GM18951 (cell line): ENCODE results near the gene MED10.

Experiments used
- POLR2A ChIP-seq: IDR thresholded peaks from 4 replicates; pipeline ENCODE4 v1.6.1; 2011; ENCODE audit warnings: mild to moderate bottlenecking; ENCODE audit not compliant: insufficient read length, insufficient read depth; ENCODE audit errors: extremely low read depth
- in situ Hi-C: fragments of 300-500 bp; cut with MboI; formaldehyde crosslinking; loops from one replicate; pipeline ENCODE4 v1.12.0; 2022; ENCODE audit warnings: low sequenced_read_pairs, mixed read lengths, inconsistent platforms; ENCODE audit not compliant: unreplicated experiment

Gene MED10, protein sequence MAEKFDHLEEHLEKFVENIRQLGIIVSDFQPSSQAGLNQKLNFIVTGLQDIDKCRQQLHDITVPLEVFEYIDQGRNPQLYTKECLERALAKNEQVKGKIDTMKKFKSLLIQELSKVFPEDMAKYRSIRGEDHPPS

DNA sequence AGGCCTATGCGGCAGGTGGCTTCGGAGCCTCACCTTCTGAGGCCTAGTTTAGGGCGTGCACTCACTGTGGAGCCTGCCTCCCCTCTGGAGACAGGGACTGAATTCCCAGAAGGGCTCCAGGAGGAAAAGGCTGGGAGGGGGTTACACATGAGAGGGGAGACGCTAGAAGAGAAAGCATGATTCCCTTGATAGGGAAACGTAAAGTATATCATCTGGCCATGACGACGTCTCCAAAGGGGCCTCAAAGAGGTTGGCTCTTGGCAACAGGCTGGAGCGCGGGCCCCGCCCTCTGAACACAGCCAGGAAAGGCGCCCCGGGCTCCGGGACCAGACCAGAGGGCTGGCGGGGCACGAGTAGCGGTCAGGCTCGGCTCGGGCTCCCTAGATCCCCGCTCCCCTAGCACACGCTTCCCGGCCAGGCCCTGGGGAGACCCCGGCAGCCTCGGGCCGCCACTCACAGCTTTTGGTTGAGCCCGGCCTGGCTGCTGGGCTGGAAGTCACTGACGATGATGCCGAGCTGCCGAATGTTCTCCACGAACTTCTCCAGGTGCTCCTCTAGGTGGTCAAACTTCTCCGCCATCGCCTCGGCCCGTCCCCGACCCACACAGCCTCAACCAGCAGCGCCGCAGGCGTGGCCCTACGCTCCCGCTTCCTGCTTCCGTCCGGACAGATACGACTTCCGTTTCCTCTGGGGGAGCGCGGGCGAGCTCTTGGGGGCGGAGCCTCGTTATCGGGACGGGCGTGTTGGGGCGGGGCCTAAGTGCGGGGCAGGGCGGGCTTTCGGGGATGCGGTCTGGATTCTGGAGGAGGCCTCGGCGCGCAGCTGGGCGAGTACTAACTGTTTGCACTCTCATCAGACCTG is at the start of gene MED10:
MED10 (minus strand) TSS at position 643 of the 861 bp plus-strand sequence; CDS start at position 579, 64 bp downstream.
- in situ Hi-C loops: no loop called here
- peak; percentile 90 for TF ChIP-seq POLR2A

- in situ Hi-C loops: no loop called here
- TF ChIP-seq POLR2A: no peak
These were observed 49.3 kb upstream of the MED10 start for GRCh38 chr5:6427694-6428093.

DNA sequence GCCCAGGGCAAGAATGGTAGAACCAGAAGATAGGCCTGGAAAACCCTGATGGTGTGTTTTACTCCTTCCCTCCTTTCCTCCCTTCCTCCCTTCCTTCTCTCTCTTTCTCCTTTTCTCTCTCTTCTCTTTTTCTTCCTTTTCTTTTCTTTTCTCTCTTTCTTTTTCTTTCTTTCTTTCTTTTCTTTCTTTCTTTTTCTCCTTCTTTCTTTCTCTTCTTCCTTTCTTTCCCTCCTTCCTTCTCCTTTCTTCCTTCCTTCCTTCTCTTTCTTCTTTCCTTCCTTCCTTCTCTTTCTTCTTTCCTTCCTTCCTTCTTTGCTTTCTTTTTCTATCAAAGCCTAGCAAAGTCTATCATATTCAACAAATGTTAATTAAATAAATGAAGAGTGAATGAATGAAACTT is 46.4 kb upstream of the MED10 start:
- in situ Hi-C loops: no loop called here
- no peak for TF ChIP-seq POLR2A

DNA sequence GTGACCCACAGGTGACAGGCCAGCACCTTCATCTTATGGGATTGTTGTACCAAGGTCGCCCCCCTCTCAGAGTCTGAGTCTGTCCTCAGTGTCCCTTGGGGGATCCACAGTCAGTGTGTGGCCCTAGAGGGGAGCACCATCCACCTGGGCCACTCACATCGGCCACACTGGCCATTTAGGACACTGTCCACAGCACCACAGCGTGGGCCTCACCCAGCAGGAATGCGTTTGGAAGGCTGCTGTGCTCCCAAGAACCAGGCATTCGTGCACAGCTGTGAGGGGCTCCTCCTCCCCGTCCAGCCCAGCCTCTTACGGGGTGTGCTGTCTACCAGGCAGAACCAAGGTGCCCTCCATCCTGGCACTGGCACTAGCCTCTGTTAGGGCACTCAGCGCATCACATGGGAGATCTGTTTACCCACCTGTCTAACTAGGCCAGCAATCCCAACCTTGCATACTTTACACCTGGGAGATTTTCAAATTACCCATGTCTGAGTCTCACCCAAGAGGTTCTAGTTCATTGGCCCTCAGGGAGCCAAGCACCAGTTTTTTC is 45.8 kb upstream of the MED10 start:
- in situ Hi-C loops: no loop called here
- TF ChIP-seq POLR2A: no peak

- in situ Hi-C loops: no loop called here
- no peak for TF ChIP-seq POLR2A
These were observed 45.2 kb upstream of the MED10 start for GRCh38 chr5:6423327-6424109.

DNA sequence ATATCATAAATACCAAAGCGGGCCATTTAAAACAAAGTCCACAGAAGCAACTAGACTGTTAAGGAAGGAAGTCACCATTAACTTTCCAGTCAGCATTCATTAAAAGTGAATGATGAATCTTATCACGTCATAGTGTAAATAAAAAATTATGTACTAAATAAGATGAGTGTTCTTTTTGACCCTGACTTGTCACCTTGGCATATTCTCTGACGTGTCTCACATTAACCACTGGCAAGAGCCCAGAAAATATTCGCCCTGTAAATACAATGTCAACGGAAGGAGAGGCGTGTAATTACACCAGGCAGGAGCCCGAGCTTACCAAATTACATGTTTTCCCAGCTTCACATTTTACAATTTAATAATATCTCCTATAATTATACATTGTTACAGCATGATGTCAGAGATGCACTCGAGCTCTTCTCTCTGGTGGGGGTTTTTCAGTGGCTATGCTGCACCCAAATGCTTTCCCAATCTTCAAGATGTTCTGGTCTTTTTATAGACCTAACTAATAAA is 41.0 kb upstream of the MED10 start:
- in situ Hi-C loops: no loop called here
- no peak for TF ChIP-seq POLR2A

DNA sequence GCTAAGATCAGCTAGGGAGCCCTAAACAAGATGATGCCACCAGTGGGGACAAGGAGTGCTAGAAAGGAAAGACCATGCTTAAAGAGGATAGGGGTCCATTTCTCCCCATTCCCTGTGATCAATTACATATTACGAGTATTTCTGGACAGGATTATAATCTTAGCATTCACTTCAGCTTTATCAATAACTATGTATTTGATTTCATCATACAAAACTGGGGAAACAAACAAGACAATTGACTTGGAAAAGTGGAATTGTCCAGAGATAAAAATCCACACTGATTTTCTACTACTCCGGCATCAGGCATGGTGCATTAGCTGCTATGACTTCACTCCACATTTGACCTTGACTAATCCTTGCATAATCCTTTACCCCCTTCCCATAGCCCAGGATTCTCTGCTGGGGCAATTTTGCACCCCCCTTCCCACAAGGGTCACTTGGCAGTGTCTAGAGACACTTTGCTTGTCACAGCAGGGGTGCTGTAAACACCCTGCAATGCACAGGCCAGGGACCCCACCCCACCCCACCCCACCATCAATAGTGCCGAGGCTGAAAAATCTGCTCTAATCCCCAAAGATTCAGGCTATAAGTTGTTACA is 40.4 kb upstream of the MED10 start:
- in situ Hi-C loops: no loop called here

DNA sequence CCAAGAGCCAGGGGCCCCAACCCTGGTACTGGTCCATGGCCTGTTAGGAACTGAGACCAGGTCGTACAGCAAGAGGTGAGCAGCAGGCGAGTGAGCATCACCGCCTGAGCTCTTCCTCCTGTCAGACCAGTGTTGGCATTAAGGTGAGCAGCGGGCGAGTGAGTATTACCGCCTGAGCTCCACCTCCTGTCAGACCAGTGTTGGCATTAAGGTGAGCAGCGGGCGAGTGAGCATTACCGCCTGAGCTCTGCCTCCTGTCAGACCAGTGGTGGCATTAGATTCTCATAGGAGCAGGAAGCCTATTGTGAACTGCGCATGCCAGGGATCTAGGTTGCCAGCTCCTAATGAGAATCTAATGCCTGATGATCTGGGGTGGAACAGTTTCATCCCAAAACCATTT is 39.3 kb upstream of the MED10 start:
- TF ChIP-seq POLR2A: no peak
- in situ Hi-C loops: no loop called here

More for the DNA sequence above, 40.4 kb upstream of the MED10 start:
- TF ChIP-seq POLR2A: no peak

GRCh38 chr5:6412811-6413210 is 34.5 kb upstream of the MED10 start:
- in situ Hi-C loops: no loop called here
- TF ChIP-seq POLR2A: no peak

DNA sequence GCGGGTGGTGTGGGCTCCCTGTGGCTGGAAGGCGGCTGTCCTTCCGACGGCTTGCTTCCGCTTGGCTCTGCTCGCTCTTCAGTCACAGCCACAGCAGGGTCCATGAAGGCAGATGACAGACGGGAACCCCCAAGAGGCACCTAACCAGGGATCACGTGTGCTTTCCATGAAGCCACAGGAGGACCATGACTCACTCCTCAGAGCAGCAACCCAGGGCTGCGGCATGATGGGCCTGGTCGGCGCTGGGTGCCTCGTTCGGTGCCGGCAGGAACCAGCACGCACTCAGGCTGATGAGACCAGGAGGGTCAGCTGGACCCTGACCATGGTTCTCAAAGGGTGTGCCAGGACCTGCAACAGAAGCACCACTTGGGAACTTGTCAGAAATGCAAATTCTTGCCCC is 32.8 kb upstream of the MED10 start:
- in situ Hi-C loops: no loop called here
- TF ChIP-seq POLR2A: no peak

- in situ Hi-C loops: no loop called here
- TF ChIP-seq POLR2A: no peak
These were observed 32.1 kb upstream of the MED10 start for GRCh38 chr5:6410421-6410820.

- no peak for TF ChIP-seq POLR2A
- in situ Hi-C loops: no loop called here
These were observed 30.5 kb upstream of the MED10 start for GRCh38 chr5:6408627-6409446.
